Measurements from ENCODE around the gene CDHR2. TPM values are rescaled to one million over a fixed set of nuclear protein-coding genes. Genes with fewer than 3 reads are reported as not detected.

Gene CDHR2
- total RNA-seq, 3 donors from 2014 or later = 69.0 to 184 (median 107) TPM

DNA sequence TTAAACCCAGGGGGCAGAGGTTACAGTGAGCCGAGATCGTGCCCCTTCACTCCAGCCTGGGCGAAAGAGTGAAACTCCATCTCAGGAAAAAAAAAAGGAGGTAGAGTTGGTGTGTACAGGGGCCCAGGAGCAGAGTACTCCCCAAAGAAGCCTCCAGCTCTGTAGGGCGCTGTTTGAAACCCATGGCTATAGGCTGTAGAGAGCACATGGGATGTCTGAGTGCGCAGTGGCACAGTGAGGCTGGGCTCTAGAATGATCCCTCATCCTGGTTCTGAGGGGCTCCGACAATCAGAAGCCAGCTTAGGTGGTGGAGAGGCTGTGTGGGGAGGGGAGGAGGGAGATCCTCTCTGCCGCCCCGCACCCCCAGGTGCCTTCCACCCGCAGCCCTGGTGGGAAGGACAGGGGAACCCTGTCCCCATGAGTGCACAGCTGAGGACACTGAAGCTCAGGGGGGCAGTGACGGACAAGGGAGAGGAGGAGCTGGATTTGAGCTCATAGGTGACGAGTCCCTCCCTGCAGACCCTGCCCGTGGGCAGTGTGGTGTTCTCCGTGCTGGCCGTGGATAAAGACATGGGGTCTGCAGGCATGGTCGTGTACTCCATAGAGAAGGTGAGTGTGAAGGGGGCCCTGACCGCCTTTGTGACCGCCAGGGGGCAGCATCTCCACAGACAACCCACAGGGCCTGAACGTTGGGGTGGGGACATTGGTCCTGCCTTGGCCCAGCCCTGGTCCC, 24.6 kb downstream of the CDHR2 start:
- TF ChIP-seq, protein P1, sequence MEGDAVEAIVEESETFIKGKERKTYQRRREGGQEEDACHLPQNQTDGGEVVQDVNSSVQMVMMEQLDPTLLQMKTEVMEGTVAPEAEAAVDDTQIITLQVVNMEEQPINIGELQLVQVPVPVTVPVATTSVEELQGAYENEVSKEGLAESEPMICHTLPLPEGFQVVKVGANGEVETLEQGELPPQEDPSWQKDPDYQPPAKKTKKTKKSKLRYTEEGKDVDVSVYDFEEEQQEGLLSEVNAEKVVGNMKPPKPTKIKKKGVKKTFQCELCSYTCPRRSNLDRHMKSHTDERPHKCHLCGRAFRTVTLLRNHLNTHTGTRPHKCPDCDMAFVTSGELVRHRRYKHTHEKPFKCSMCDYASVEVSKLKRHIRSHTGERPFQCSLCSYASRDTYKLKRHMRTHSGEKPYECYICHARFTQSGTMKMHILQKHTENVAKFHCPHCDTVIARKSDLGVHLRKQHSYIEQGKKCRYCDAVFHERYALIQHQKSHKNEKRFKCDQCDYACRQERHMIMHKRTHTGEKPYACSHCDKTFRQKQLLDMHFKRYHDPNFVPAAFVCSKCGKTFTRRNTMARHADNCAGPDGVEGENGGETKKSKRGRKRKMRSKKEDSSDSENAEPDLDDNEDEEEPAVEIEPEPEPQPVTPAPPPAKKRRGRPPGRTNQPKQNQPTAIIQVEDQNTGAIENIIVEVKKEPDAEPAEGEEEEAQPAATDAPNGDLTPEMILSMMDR (IDR thresholded peaks at IDR 0.05) = peak; percentile 70
- DNase-seq (peak in 2 of 3 donors; percentile 84 to 86), ATAC-seq (peak; percentile 73)
- intact Hi-C loops (cut with DNase I, micrococcal nuclease) = no loop called here
- H3K4me3 ChIP-seq = no peak overlapping the region
- no peaks in the 10 kb centered on the region for H3K4me1 ChIP-seq (ENCODE audit: low read depth)
- H3K9me3 ChIP-seq = no peaks in the 10 kb centered on the region
- H3K36me3 ChIP-seq (ENCODE audit: low read depth) = no peaks in the 10 kb centered on the region

GRCh38 chr5:176574297-176574591, 25.1 kb downstream of the CDHR2 start:
- Histone ChIP-seq H3K4me1 (ENCODE audit: low read depth) (no peaks in the 10 kb centered on the region), H3K4me3 (no peak overlapping the region), H3K9me3 (no peaks in the 10 kb centered on the region), H3K36me3 (ENCODE audit: low read depth) (no peaks in the 10 kb centered on the region)
- no peak for ATAC-seq
- no peak for DNase-seq
- intact Hi-C loops (cut with DNase I, micrococcal nuclease) = no loop called here
- TF ChIP-seq, protein P1 (IDR thresholded peaks at IDR 0.05) = no peak

GRCh38 chr5:176575066-176575465, 25.9 kb downstream of the CDHR2 start:
- no peak overlapping the region for H3K4me3 ChIP-seq
- H3K9me3 ChIP-seq = no peaks in the 10 kb centered on the region
- H3K4me1 ChIP-seq (ENCODE audit: low read depth) = no peaks in the 10 kb centered on the region
- ATAC-seq (no peak), DNase-seq (no peak)
- no peaks in the 10 kb centered on the region for H3K36me3 ChIP-seq (ENCODE audit: low read depth)
- intact Hi-C loops (cut with DNase I, micrococcal nuclease) = no loop called here
- TF ChIP-seq, protein P1 (IDR thresholded peaks at IDR 0.05) = no peak

DNA sequence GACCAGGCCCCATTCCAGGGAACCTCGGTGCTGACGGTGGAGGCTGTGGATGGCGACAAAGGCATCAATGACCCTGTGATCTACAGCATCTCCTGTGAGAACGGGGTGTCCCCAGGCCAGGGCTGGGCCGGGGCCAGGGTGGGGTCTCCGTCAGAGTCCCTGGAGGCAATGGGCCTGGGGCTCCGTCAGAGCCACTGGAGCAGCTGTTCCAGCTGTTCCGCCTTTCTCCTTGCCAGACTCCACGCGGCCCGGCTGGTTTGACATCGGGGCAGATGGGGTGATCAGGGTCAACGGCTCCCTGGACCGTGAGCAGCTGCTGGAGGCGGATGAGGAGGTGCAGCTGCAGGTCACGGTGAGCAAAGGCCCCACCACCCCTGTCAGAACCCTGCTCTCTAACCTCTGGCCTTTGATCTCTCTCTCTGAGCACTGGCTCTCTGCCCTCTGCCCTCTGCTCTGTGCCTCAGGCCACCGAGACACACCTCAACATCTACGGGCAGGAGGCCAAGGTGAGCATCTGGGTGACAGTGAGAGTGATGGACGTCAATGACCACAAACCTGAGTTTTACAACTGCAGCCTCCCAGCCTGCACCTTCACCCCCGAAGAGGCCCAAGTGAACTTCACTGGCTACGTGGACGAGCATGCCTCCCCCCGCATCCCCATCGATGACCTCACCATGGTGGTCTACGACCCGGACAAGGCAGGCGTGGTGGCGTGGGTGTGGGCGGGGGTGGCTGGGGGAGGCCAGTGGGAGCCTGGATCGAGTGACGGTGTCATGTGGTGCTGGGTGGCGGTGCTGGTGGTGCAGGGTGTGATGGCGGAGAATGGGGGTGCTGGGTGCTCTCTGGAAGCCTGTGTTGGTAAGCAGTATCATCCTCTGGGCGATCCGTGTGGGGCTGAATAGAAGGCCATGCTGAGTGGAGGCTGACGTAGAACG, 26.6 kb downstream of the CDHR2 start:
- no peak for ATAC-seq
- intact Hi-C loops (cut with DNase I, micrococcal nuclease) = no loop called here
- no peak for DNase-seq
- Histone ChIP-seq H3K4me1 (ENCODE audit: low read depth) (no peaks in the 10 kb centered on the region), H3K36me3 (ENCODE audit: low read depth) (no peaks in the 10 kb centered on the region), H3K4me3 (no peak overlapping the region), H3K9me3 (no peaks in the 10 kb centered on the region)
- TF ChIP-seq, protein P1 (IDR thresholded peaks at IDR 0.05) = no peak

- Histone ChIP-seq H3K9me3 (no peaks in the 10 kb centered on the region), H3K4me3 (no peak overlapping the region), H3K36me3 (ENCODE audit: low read depth) (no peaks in the 10 kb centered on the region), H3K4me1 (ENCODE audit: low read depth) (no peaks in the 10 kb centered on the region)
- ATAC-seq = no peak
- DNase-seq = no peak
- intact Hi-C loops (cut with DNase I, micrococcal nuclease) = no loop called here
- TF ChIP-seq, protein P1 (IDR thresholded peaks at IDR 0.05) = no peak
Measured at GRCh38 chr5:176577312-176578176, 28.4 kb downstream of the CDHR2 start.
